Stimulated activated effector memory CD8-positive, alpha-beta T cell treated with anti-CD3 and anti-CD28 coated beads, Interleukin-12 subunit alpha, Interleukin-12 subunit beta, amount 100 ng/mL, for 72 hours (primary cell): ENCODE measurements around the gene SETBP1.
A peak's percentile ranks its signal among the peaks of the same experiment; 100 is the strongest.

Experiments
- ATAC-seq: fragments of 150-1000 bp; cut with Tn5 transposase; 2 replicates; pipeline ENCODE4 v1.10.0; 2021
- DNase-seq, 2 donors: peaks; one replicate each; pipeline ENCODE4 v3.0.0; 2021 to 2022; ENCODE audit warnings: low spot score in 2 of 2
- H3K27ac Mint-ChIP-seq: one replicate; pipeline ENCODE4 v1.8.0; 2022; ENCODE audit warnings: mild to moderate bottlenecking, mixed read lengths
- H3K36me3 Mint-ChIP-seq: one replicate; pipeline ENCODE4 v1.8.0; 2022; ENCODE audit warnings: mild to moderate bottlenecking, mixed read lengths
- H3K4me1 Mint-ChIP-seq: one replicate; pipeline ENCODE4 v1.8.0; 2022; ENCODE audit warnings: mixed read lengths
- H3K4me3 Mint-ChIP-seq: one replicate; pipeline ENCODE4 v1.8.0; 2022; ENCODE audit warnings: mild to moderate bottlenecking, mixed read lengths
- H3K9me3 Mint-ChIP-seq: one replicate; pipeline ENCODE4 v1.8.0; 2022; ENCODE audit warnings: mixed read lengths

SETBP1 gene

DNA sequence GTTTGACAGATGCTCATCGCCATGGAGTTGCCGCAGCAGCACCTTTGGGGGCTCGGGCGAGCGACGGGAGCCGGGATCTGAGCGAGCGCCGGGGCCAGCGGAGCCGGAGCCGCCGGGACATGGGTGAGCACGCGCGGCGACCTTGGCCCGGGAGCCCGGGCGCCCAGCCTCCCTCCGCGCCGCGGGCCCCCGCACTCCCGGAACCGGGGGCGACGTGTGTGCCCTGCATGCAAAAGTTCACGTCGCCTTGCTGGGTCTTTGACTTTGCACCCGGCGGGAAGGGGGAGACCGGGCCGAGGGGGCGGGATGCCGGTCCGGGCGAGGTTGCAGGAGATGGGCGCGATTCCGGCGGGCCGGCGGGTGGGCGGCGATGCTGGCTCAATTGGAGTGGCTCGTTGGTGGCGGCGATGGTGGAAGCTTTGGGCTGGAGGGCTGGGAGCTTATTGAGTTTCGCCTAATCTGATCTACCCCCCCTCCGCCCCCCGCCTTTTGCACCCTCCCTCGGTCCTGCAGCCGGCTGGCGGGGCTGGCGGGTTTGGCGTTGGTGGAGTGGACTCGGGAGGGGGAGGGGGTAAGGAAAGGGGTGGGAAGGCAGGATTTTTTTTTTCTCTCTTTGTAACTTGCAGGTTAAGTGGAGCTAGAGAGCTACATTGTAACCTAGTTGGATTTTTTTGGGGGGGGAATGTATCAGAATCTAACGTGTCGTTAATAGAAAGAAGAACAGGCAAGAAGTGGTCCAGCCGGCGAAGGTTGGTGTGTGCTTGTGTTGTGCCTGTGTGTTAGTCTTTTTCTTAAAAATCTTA lies at the start of gene SETBP1:
Gene SETBP1 (plus strand): TSS at position 616 of the 803 bp plus-strand sequence. CDS start 20,459 bp downstream, outside the sequence.
- peak; percentile 64 for ATAC-seq
- Mint-ChIP-seq H3K4me3 (no peak within 1 kb of the TSS), H3K4me1 (peaks cover 5% of the 10 kb centered on the region), H3K36me3 (peaks cover 19% of the 10 kb centered on the region), H3K27ac (peak within 1 kb of the TSS; percentile 87), H3K9me3 (no peaks in the 10 kb centered on the region)
- DNase-seq, result peak; percentile 60 to 81

- no peak for ATAC-seq
- Mint-ChIP-seq H3K4me3 (no peak overlapping the region), H3K4me1 (peaks cover 19% of the 10 kb centered on the region), H3K9me3 (no peaks in the 10 kb centered on the region), H3K27ac (no peak overlapping the region), H3K36me3 (no peaks in the 10 kb centered on the region)
- no peak for DNase-seq
These were observed 48.1 kb upstream of the SETBP1 start for GRCh38 chr18:44632469-44633145.

DNA sequence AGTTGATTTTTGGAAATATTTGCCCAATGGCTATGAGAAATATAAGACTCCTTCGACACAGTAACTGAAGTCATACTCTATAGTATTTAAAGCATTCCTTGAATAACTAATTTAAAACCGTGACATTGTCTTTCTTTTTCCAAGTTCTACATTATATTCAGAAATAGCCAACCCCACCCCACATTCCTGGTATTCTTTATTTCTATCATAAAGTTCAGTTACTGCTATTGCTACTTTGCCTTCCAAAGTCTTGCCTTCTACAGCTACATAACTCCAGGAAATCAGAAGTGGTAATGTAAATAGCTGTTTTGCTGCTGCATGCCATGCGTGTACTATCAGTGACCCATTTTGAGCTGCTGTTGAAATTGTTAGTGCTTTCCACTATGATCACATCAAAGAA lies 45.1 kb upstream of the SETBP1 start:
- ATAC-seq, result no peak
- Mint-ChIP-seq H3K36me3 (no peaks in the 10 kb centered on the region), H3K4me3 (no peak overlapping the region), H3K27ac (no peak overlapping the region), H3K9me3 (no peaks in the 10 kb centered on the region), H3K4me1 (peaks cover 19% of the 10 kb centered on the region)
- DNase-seq, result no peak

DNA sequence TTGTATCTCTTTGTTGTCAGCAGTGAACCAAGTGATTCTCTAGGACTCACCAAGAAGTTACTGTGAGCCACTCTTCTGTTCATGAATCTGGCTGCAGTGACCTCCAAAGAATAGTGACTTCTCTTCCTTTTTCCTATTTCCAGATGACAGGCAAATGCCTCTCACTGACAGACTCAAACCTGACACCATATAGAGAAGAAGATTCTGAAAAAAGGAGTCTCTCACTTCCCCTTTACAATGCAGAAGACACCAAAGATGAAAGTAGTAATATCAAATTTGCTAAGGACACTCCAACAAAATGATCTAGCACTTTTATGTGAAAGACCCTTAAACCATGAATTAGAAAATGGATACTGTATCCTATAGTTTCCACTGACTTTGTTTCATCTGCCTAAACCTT lies 44.4 kb upstream of the SETBP1 start:
- no peak overlapping the region for H3K4me3 Mint-ChIP-seq
- no peaks in the 10 kb centered on the region for H3K9me3 Mint-ChIP-seq
- peaks cover 18% of the 10 kb centered on the region for H3K4me1 Mint-ChIP-seq
- DNase-seq, result no peak
- no peaks in the 10 kb centered on the region for H3K36me3 Mint-ChIP-seq
- no peak for ATAC-seq
- H3K27ac Mint-ChIP-seq, result no peak overlapping the region

DNA sequence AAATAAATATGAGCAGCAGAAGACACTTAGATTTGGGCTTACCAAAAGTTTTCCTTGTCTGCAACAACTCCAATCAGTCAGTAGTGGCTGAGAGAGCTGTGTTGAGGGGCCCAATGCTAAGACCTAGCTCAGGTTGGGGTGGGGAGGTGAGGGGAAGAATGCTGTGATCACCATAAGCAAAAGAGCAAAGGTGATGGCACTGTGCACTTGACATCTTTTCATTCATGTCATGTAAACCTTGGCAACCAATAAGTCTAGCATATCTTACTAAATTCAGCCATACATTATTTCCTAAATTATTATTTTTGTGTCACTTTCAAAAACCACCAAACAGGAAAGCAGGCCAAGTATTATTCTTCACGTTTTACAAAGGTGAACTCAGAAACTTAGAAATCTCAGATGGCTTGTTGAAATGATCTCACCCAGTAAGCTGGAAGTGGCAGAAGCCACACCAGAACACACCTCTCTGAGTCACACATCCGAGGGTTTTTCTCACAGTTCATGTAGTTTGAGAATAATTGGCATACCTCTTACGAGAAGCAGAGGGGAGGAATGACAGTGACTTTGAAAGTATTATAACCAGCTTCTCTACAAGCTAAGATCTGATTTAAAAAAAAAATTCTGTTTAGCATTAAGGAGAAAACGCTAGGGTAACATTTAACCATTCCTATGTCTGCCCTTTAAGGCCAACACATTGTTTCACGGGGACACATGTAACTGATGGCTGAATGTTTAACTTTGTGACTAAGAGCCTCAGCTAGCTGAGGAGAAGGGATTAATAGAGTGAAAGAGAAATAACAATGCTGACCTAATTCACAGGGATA lies 43.3 kb upstream of the SETBP1 start:
- Mint-ChIP-seq H3K4me3 (peak overlapping the region; percentile 17), H3K36me3 (no peaks in the 10 kb centered on the region), H3K4me1 (peaks cover 18% of the 10 kb centered on the region), H3K27ac (no peak overlapping the region), H3K9me3 (no peaks in the 10 kb centered on the region)
- ATAC-seq (peak; percentile 98), DNase-seq (peak in 1 of 2 donors; percentile 60)

GRCh38 chr18:44638034-44638540 lies 42.6 kb upstream of the SETBP1 start:
- DNase-seq (no peak), ATAC-seq (no peak)
- Mint-ChIP-seq H3K4me1 (peaks cover 18% of the 10 kb centered on the region), H3K27ac (no peak overlapping the region), H3K4me3 (peak overlapping the region; percentile 17), H3K9me3 (no peaks in the 10 kb centered on the region), H3K36me3 (no peaks in the 10 kb centered on the region)

- H3K9me3 Mint-ChIP-seq, result no peaks in the 10 kb centered on the region
- no peaks in the 10 kb centered on the region for H3K36me3 Mint-ChIP-seq
- peaks cover 18% of the 10 kb centered on the region for H3K4me1 Mint-ChIP-seq
- no peak overlapping the region for H3K4me3 Mint-ChIP-seq
- ATAC-seq (no peak), DNase-seq (no peak)
- no peak overlapping the region for H3K27ac Mint-ChIP-seq
These were observed 41.9 kb upstream of the SETBP1 start for GRCh38 chr18:44638811-44639210.

GRCh38 chr18:44643004-44643403 lies 37.7 kb upstream of the SETBP1 start:
- Mint-ChIP-seq H3K9me3 (no peaks in the 10 kb centered on the region), H3K4me3 (no peak overlapping the region), H3K27ac (no peak overlapping the region), H3K36me3 (no peaks in the 10 kb centered on the region), H3K4me1 (peaks cover 4% of the 10 kb centered on the region)
- ATAC-seq (no peak), DNase-seq (no peak)

- no peak overlapping the region for H3K27ac Mint-ChIP-seq
- no peak overlapping the region for H3K4me3 Mint-ChIP-seq
- no peaks in the 10 kb centered on the region for H3K4me1 Mint-ChIP-seq
- ATAC-seq, result no peak
- no peak for DNase-seq
- no peaks in the 10 kb centered on the region for H3K9me3 Mint-ChIP-seq
- H3K36me3 Mint-ChIP-seq, result no peaks in the 10 kb centered on the region
These were observed 29.2 kb upstream of the SETBP1 start for GRCh38 chr18:44651478-44651877.

DNA sequence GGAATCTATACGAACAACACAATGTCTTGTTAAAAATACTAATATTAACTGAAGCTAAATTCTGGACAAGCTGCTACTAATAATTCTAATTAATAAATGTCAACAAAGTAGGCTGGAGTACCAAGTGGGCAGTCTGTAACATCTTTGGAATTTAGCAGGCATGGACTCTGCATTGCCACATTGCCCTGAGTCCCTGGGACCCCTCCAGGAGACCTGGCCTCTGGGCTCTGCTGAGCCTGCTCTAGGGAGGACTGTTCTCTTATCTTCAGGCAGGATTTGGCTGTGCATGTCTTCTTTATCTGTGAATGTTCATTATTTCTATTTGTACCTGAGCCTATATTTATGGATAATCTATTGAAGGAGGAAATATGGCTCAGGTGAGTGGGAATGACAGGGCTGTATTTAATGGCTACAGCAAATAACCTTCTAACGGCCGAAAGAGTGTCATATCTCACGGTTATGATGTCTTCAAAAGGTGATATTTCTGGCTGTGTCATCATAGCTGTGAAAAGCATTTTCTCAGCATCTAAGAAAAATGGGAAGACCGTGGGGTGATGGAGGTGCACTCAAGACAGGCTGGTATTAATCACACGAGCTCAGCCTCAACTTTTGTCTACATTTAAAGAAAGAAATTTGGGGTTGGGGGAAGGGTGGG lies 28.6 kb upstream of the SETBP1 start:
- H3K36me3 Mint-ChIP-seq, result no peaks in the 10 kb centered on the region
- ATAC-seq (no peak), DNase-seq (no peak)
- H3K4me1 Mint-ChIP-seq, result no peaks in the 10 kb centered on the region
- H3K27ac Mint-ChIP-seq, result no peak overlapping the region
- no peaks in the 10 kb centered on the region for H3K9me3 Mint-ChIP-seq
- H3K4me3 Mint-ChIP-seq, result no peak overlapping the region

GRCh38 chr18:44652722-44653121 lies 28.0 kb upstream of the SETBP1 start:
- no peak overlapping the region for H3K4me3 Mint-ChIP-seq
- no peaks in the 10 kb centered on the region for H3K36me3 Mint-ChIP-seq
- DNase-seq (no peak), ATAC-seq (no peak)
- H3K9me3 Mint-ChIP-seq, result no peaks in the 10 kb centered on the region
- no peak overlapping the region for H3K27ac Mint-ChIP-seq
- no peaks in the 10 kb centered on the region for H3K4me1 Mint-ChIP-seq

DNA sequence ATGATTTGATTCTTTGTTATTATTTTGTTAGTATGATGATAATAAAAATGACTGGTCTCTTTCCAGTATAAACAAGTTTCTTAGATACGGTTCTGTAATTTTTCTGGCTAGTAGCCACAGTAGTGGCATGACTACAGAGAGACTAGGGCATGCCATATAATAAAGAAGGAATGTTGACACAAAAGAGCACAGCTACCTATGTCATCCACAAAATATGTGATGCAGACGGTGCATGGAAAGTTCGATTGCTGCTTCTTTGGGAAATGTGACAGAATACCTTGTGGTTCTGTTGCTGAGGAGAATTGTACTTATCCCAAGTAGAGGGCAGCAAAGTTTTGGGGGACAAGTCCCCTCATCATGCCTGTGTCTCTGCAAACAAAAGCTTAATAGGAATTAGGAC lies 26.1 kb upstream of the SETBP1 start:
- Mint-ChIP-seq H3K9me3 (no peaks in the 10 kb centered on the region), H3K4me3 (no peak overlapping the region), H3K27ac (no peak overlapping the region), H3K36me3 (no peaks in the 10 kb centered on the region), H3K4me1 (no peaks in the 10 kb centered on the region)
- no peak for DNase-seq
- no peak for ATAC-seq

GRCh38 chr18:44655435-44655834 lies 25.3 kb upstream of the SETBP1 start:
- Mint-ChIP-seq H3K9me3 (no peaks in the 10 kb centered on the region), H3K4me1 (no peaks in the 10 kb centered on the region), H3K27ac (no peak overlapping the region), H3K4me3 (no peak overlapping the region), H3K36me3 (no peaks in the 10 kb centered on the region)
- DNase-seq (no peak), ATAC-seq (no peak)

DNA sequence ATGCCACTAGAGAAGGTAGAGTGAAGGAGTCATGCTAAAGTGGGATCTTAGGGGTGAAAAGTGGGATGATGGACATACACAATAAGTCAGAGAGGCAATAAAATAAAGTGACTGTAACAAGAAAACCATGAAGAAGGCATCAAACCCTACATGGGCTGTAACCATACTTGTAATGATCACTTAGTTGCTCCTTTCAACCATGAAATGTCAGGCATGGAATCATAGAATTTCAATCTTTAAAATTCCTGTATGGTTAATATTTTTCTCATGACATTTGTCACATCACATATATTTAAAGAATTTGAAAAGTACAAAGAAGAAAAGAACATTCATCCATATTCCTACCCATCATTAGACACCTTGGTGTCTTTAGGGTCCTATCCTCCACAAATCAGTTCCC lies 20.9 kb upstream of the SETBP1 start:
- Mint-ChIP-seq H3K9me3 (no peaks in the 10 kb centered on the region), H3K36me3 (no peaks in the 10 kb centered on the region), H3K27ac (no peak overlapping the region), H3K4me1 (no peaks in the 10 kb centered on the region), H3K4me3 (no peak overlapping the region)
- ATAC-seq (no peak), DNase-seq (no peak)
